Activated T-cell treated with anti-CD3 and anti-CD28 coated beads for 24 hours (primary cell): ENCODE data around the gene NRF1.

Source experiments
- DNase-seq: peaks from one replicate; pipeline ENCODE4 v3.0.0-alpha.2; 2020; ENCODE audit warnings: low read depth

The NRF1 gene

DNA sequence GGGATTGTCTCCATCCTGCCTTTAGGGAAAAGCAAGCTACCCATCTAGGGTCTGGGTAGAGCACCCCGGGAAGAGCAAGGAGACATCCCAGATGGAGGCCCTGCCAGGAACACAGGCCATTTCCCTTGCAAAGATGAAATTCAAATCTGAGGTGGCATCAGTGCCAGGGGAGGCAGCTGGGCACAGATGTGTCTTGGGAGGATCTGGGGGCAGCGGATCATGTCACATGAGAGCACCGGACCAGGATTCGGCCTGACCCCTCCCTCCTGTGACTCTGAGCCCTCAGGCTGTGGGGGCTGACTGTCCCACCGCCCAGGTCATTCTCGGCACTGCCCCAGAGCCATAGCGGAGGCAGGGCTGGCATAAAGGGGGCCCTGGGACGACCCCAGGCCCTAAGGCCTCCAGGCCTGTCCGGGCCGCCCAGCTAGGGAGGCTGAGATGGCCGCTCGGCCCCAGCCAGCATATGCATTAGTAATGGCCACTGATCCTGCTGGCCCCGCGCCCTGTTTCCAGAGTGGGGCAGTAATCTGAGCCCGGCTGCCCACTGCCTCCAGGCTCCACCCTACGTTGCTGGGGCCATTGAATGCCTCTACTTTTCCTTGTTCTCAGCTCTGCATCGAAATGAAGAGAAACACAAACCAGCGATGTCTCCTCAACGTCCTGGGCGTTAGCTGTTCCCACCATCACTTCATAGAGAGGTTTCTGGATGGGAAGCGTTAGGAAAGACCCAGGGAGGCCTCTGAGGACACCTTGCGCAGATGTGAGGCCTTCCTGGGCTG lies 192.8 kb downstream of the NRF1 start:
- DNase-seq: no peak

GRCh38 chr7:129804890-129805719 lies 193.6 kb downstream of the NRF1 start:
- DNase-seq: no peak
